ENCODE measurements around the gene EHBP1L1. TPM values are rescaled to one million over a fixed set of nuclear protein-coding genes. Genes with fewer than 3 reads are reported as not detected.

Gene EHBP1L1
- total RNA-seq, 1 experiment from 2014 or later = 105 TPM

DNA sequence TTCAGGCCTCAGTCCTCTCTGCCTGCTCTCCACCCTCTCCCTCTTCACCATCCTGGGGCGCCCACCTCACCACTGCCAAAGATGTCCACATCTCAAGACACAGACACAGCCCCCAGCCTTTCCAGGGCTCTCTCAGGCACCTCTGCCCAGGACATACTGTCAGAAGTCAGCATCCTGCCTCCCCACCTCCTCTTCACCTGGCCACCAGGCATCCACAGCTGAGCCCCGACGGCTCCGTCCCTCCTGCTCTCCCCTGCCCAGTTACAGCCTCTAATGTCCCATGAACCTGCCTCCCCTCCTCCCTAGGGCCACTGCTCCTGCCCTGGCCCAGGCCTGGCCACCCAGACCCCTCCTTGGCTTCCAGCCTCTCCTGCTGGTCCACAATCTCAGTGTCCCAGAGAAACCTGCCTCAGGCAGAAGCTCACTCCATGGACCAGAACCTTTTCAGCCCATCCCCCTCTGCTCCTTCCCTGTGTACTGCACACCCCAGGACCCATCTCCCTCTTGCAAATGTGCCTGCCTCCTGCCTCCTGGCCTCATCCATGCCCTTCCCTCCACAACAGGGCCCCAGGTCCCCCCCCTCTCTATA, 20.9 kb upstream of the EHBP1L1 start (continued):
- TF ChIP-seq, protein P1, sequence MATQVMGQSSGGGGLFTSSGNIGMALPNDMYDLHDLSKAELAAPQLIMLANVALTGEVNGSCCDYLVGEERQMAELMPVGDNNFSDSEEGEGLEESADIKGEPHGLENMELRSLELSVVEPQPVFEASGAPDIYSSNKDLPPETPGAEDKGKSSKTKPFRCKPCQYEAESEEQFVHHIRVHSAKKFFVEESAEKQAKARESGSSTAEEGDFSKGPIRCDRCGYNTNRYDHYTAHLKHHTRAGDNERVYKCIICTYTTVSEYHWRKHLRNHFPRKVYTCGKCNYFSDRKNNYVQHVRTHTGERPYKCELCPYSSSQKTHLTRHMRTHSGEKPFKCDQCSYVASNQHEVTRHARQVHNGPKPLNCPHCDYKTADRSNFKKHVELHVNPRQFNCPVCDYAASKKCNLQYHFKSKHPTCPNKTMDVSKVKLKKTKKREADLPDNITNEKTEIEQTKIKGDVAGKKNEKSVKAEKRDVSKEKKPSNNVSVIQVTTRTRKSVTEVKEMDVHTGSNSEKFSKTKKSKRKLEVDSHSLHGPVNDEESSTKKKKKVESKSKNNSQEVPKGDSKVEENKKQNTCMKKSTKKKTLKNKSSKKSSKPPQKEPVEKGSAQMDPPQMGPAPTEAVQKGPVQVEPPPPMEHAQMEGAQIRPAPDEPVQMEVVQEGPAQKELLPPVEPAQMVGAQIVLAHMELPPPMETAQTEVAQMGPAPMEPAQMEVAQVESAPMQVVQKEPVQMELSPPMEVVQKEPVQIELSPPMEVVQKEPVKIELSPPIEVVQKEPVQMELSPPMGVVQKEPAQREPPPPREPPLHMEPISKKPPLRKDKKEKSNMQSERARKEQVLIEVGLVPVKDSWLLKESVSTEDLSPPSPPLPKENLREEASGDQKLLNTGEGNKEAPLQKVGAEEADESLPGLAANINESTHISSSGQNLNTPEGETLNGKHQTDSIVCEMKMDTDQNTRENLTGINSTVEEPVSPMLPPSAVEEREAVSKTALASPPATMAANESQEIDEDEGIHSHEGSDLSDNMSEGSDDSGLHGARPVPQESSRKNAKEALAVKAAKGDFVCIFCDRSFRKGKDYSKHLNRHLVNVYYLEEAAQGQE (IDR thresholded peaks at IDR 0.05; ENCODE audit: low read depth) = no peak
- no peak for TF ChIP-seq SRF (IDR thresholded peaks at IDR 0.05; ENCODE audit: low read depth)
- no peak for TF ChIP-seq YY1 (IDR thresholded peaks at IDR 0.05; ENCODE audit: extremely low read depth, insufficient replicate concordance, low read depth, low read length)
- no peak for TF ChIP-seq POLR2AphosphoS5 (IDR thresholded peaks at IDR 0.05; ENCODE audit: low read depth, low read length)
- TF ChIP-seq SP1 (IDR thresholded peaks at IDR 0.05; ENCODE audit: low read depth) = no peak
- TF ChIP-seq EZH2phosphoT487 (IDR thresholded peaks at IDR 0.05; ENCODE audit: borderline replicate concordance) = no peak
- TF ChIP-seq FOSL1 (IDR thresholded peaks at IDR 0.05; ENCODE audit: low read depth) = no peak
- TF ChIP-seq EZH2 (IDR thresholded peaks at IDR 0.05) = no peak
- no peak for TF ChIP-seq POLR2A (IDR thresholded peaks at IDR 0.05; ENCODE audit: borderline replicate concordance, extremely low read depth, insufficient read depth, insufficient read length)
- TF ChIP-seq JUND (IDR thresholded peaks at IDR 0.05) = no peak

DNA sequence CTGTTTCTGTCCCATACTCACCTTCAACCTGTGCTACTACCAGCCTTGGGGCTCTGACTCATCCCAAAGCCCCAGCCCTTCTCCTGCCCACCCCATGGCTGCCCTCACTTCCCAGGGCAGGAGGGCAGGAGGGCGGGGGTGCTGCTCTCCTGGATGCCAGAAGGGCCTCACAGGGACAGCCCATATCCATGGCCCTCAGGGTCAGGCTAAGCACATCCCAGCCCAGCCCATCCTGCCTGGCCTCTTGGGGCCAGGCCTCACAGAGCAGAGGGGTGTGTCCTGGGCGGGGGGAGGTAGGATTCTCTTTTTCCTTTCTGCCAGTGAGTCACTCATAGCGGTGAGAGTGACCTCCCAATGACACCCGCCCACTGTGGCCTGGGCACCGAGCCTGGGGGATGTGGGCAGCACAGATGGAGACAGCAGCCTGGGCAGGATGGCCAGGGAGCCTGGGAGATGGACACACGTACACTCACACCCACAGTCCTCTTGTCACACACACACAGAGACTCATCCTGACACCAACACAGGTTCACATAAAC, 20.1 kb upstream of the EHBP1L1 start:
- peak; percentile 77 for TF ChIP-seq POLR2AphosphoS5 (IDR thresholded peaks at IDR 0.05; ENCODE audit: low read depth, low read length)
- TF ChIP-seq TCF7L2 (IDR thresholded peaks at IDR 0.05; ENCODE audit: borderline replicate concordance, extremely low read depth, insufficient read depth, insufficient read length) = peak; percentile 29
- no peak for TF ChIP-seq ZNF274 (IDR thresholded peaks at IDR 0.05; ENCODE audit: low read depth, low read length)
- TF ChIP-seq POLR2A (IDR thresholded peaks at IDR 0.05; ENCODE audit: borderline replicate concordance, extremely low read depth, insufficient read depth, insufficient read length) = no peak
- TF ChIP-seq ELF1 (IDR thresholded peaks at IDR 0.05; ENCODE audit: borderline replicate concordance, low read depth) = no peak
- no peak for TF ChIP-seq FOSL1 (IDR thresholded peaks at IDR 0.05; ENCODE audit: low read depth)
- TF ChIP-seq SIN3A (IDR thresholded peaks at IDR 0.05; ENCODE audit: low read depth) = no peak
- TF ChIP-seq EGR1 (IDR thresholded peaks at IDR 0.05; ENCODE audit: low read depth) = no peak
- intact Hi-C loops (cut with micrococcal nuclease) = no loop called here
- ChIA-PET RAD21 (ENCODE audit: low non-redundant PET in 1 of 2, low total read pairs in 2 of 2, uncharacterized antibody in 2 of 2, unreplicated experiment in 2 of 2) (no interaction called here), CTCF (no interaction called here), POLR2A (interaction anchor here (0.9 to 1.4 kb wide), 2 partner anchors 9 to 56 kb away, joined by 3 to 4 read pairs; no protein-coding TSS in a partner anchor)
- DNase-seq (ENCODE audit: low read depth, low spot score) (peak; percentile 71), ATAC-seq (peak; percentile 45)
- no peaks in the 10 kb centered on the region for H4K20me1 ChIP-seq (ENCODE audit: insufficient read depth)
- peaks cover 28% of the 10 kb centered on the region for H3K79me2 ChIP-seq (ENCODE audit: insufficient read depth, low read length)
- H3K4me3 ChIP-seq (replicated peaks in 1 of 2; ENCODE audit: low read depth in 1 of 2, low read length in 2 of 2) = peak overlapping the region; percentile 31 to 68
- H3K9me3 ChIP-seq (ENCODE audit: control insufficient read depth in 1 of 2, insufficient read depth in 1 of 2, low read depth in 1 of 2, low read length in 2 of 2) = no peaks in the 10 kb centered on the region
- H3K27ac ChIP-seq (ENCODE audit: low read depth, low read length) = peak overlapping the region; percentile 99
- peaks cover 78 to 94% of the 10 kb centered on the region in 2 experiments for H3K4me1 ChIP-seq (ENCODE audit: control insufficient read depth in 1 of 2, insufficient read depth in 2 of 2, low read length in 2 of 2)
- H3K9ac ChIP-seq (ENCODE audit: low read length) = peak overlapping the region; percentile 83
- no TSS peak for BruUV-seq (replicated peaks)
- peak overlapping the region; percentile 96 for H3K4me2 ChIP-seq (ENCODE audit: low read length)
- H3K27me3 ChIP-seq (ENCODE audit: insufficient read depth, low read length) = no peaks in the 10 kb centered on the region
- H2AFZ ChIP-seq (ENCODE audit: low read depth, low read length, poor library complexity, severe bottlenecking) = no peak overlapping the region
- 0 out of 4 replicates have a peak, but pooled peaks cover 0 to 4% of the 10 kb centered on the region in 2 experiments for H3K36me3 ChIP-seq (ENCODE audit: control insufficient read depth in 1 of 2, insufficient read depth in 2 of 2, low read length in 2 of 2)
- H3K9me2 ChIP-seq (ENCODE audit: insufficient read depth) = no peaks in the 10 kb centered on the region
